ENCODE measurements around the gene LAMB1.

DNA sequence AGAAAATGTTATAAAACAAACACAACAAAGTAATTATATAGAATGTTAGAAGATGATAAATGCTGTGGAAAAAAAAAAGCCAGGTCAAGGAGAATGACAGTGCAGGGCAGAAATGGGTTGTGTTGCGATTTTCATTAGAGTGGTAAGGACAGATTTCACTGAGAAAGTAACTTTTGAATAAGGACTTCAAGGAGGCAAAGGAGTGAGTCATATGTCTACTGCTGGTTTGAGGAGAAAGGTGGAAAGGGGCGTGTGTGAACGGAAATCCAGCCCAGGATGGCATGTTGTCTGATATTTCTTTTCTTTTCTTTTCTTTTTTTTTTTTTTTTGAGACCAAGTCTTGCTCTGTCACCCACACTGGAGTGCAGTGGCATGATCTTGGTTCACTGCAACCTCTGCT is 124.3 kb downstream of the LAMB1 start:
- TF ChIP-seq POLR2A (IDR thresholded peaks at IDR 0.05) = no peak
- TF ChIP-seq, protein P1, sequence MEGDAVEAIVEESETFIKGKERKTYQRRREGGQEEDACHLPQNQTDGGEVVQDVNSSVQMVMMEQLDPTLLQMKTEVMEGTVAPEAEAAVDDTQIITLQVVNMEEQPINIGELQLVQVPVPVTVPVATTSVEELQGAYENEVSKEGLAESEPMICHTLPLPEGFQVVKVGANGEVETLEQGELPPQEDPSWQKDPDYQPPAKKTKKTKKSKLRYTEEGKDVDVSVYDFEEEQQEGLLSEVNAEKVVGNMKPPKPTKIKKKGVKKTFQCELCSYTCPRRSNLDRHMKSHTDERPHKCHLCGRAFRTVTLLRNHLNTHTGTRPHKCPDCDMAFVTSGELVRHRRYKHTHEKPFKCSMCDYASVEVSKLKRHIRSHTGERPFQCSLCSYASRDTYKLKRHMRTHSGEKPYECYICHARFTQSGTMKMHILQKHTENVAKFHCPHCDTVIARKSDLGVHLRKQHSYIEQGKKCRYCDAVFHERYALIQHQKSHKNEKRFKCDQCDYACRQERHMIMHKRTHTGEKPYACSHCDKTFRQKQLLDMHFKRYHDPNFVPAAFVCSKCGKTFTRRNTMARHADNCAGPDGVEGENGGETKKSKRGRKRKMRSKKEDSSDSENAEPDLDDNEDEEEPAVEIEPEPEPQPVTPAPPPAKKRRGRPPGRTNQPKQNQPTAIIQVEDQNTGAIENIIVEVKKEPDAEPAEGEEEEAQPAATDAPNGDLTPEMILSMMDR (IDR thresholded peaks at IDR 0.05) = no peak

Data from body of pancreas (tissue), 4 donors.